HG03066 (cell line): ENCODE data around the gene RIN1.
"Not testable (repeated sequence)": the region's sequence is repeated elsewhere in the genome, so short reads cannot be mapped to it uniquely, and the experiment has no call there.

Experiments
- ATAC-seq: cut with Tn5 transposase; IDR thresholded peaks from one replicate; pipeline ENCODE4 v1.9.1; 2021; ENCODE audit warnings: low read depth; ENCODE audit not compliant: unreplicated experiment

Gene RIN1

DNA sequence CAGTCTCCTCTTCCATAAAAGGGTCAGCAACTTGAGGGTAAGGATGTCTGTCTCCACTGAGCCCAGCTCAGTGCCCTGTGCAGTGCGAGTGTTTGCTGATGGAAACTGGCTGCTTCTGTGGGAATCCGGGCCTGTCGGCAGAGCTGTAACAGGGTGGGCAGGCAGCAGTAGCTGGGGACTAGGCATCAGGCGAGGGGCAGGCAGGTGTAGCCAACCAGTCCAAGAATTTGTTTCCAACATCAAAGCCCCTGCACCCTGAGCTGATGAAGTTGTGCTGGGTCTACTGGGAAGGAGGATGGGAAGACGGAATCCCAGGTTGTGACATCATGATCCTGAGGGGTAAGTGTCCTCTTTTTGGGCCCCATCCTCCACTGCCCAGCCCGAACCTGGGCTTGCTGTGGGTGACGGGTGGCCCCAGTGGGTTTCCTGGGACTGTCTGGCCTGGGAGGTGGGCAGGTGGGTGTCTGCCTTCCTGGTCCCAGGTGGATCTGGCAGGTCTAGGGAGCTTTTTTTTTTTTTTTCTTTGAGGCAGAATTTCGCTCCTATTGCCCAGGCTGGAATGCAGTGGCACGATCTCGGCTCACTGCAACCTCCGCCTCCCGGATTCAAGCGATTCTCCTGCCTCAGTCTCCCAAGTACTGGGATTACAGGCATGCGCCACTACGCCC lies 24.3 kb upstream of the RIN1 start:
- no peak for ATAC-seq

DNA sequence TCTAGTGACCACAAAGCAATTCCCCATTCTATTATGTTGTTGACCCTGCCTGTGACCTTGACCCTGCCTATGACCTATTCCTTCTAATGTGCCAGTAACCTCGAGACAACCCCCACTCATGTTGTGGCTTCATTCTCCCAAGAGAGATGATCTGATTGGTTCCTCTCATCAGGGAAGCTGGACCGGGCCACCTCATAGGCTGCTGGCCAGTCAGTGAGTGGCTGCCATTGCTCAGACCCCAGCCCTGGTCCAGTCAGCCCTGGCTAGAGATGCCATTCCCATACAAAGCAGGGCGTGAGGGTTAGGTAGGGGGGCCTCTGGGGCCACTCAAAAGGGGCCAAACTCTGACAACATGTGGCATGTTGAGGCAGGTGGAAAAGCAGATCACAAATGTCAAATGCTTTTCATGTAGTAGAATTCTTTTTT lies 23.4 kb upstream of the RIN1 start:
- ATAC-seq, result no peak

DNA sequence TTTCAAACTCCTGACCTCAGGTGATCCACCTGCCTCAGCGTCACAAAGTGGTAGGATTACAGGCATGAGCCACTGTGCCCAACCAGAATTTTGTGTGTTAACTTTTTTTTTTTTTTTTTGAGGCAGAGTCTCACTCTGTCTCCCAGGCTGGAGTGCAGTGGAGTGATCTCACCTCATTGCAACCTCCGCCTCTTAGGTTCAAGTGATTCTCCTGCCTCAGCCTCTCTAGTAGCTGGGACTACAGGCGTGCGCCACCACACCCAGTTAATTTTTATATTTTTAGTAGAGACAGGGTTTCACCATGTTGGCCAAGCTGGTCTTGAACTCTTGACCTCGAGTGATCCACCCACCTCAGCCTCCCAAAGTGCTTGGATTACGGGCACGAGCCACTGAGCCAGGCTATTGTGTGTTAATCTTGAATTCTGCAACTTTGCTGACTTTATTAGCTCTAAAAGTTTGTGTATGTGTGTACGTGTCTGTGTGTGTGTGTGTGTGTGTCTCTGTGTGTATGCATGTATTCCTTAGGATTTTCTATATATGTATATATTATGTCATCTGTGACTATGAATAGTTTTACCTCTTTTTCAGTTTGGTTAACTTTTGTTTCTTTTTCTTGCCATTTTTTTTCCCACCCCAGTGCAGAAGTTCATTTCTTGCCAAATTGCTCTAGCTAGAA lies 14.5 kb upstream of the RIN1 start:
- ATAC-seq, result not testable (repeated sequence)

DNA sequence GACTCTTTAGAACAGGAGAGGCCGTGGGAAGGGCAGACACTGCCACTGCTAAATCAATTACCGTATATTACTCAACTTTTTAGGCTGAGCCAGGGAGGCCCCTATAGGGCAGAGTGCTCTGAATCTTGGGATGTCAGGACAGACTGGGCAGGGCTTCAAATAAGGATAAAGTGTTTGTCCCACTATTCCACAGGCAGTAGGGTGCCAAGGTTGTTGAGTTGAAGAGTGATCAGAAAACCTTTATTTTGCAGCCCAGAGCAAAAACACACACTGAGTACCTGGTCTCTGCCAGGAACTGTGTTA lies 12.8 kb upstream of the RIN1 start:
- no peak for ATAC-seq

DNA sequence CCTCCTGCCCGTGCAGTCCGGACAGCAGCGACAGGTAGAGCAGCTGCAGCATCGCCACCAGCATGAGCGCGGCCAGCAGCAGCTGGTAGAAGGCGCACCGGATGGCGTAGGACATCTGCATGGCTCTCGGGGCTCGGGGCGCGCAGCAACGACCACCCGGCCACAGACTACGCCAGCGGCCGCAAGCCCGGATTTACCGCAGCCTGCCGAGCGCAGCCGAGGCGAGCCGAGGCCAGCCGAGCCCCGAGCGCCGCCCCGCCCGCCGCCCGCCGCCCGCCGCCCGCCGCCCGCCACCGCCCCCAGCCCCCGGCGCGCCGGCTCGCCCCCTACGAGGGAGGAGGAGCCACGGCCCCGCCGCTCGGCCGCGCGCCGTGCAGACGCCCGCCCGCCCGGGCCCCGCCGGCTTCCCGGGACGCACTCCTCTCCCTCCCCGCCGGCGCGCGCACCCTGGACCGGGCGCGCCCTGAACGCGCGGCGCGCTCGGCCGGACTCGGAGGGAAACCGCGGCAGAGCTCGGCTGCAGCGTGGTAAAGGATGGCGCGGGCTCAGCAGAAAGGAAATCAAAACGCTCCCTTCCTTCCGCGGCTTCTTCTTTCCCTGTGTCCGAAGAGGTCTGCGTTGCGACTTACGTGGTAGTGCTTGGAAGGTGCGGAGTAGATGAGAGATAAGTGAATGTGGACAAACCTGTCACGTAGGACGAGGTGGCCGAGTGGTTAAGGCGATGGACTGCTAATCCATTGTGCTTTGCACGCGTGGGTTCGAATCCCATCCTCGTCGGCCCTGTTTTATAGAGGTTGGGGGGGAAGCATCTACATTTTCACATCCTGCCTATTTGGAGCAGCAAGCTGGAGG lies 11.4 kb upstream of the RIN1 start, which contains the start of gene B4GAT1:
Gene B4GAT1 (minus strand): TSS at position 205 of the 852 bp plus-strand sequence. CDS start 84 bp downstream, at position 121.
- ATAC-seq, result peak; percentile 39

DNA sequence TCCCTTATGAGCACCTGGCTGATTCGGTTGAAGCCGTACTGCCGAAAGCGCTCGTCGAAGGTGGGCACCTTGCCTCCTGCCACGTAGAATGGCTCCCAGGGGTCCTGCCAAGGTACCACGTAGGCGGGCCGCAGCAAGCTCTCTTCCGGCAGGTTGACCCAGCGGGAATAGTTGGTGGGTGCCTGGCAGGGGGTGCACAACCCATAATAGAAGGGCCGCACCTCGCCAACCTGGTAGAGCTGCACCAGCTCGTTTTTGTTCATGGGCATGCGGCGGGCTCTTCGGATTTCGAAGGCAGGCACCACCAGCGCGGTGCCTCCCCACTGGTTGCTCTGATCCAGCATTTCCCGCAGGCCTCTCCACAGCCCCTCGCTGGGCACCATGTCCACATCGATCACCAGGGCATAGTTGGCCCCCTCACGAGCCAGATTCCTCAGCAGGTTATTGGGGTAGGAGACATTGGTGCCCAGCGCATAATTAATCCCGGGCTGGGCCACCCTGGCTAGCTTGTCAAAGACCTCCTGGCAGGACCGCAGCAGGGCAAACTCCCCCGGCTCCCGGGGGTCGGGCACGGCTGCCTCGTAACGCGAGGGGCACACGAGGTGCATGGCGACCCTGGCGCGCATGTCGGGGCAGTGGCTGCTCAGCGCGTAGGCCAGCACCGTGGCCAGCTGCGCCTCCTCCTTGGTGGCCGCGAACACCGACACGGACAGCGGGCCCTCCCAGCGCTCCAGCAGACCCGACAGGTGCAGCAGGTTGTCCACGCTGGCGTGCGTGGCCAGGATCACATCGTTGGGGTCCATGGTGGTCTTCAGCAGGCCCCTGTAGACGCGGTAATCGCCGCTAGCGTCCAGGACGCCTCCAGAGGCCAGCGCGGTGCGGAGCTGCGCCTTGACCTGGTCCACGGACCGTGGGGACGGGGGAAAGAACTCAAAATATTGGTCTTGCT lies 10.5 kb upstream of the RIN1 start:
- ATAC-seq, result no peak

DNA sequence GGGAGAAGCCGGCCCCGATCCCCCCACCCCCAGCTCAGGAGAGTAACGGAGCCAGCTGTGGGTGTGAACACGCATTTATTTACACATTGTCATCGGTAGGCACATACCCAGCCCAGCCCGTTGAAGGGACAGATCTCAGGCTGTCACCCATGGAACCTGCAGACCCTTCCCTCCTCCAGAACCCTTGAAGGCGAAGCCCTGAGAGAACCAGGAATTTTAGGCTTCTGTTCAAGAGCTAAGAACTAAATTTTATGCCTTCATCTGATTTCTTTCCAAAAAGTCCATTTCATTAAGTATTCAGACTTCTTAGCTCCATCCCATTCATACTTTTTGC lies 9.0 kb upstream of the RIN1 start:
- ATAC-seq, result no peak

DNA sequence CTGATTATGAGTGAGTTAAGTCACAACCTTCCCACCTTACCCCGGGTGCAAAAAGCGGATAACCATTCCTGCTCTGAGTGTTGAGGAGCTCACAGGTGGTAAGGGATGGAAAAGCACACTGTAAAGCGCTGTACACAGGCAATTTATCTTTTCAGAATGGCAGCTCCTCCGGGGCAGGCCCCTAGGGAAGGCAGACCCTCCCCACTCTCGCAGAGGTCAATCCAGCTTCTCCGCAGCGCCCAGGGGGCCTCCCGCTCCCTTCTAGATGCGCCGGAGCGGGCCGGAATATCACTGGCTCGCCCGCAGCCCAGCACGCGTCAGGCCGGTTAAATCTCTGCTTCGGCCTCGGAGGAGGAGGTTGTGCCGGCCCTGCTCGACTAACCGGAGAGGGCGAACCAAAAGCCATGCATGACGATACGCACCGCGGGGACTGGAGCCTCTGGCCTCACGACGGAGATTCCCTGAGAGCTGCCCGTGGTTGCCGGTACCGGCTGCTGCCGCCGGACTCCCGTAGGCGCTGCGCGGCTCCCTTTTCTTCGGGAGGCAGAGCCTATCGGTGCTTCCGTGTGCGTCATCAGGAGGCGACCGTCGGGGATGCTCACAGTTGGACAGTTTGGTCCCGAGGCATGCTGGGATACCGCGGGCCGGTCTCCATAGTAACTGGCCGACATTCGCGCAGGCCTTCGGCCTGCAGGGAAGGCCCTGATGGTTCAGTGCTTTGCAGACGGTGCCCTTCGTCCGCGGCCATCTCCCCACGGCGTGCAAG lies 8.5 kb upstream of the RIN1 start, which contains the start of gene BRMS1:
Gene BRMS1 (minus strand): TSS at position 555 of the 766 bp plus-strand sequence. CDS start 2,870 bp downstream, outside the sequence.
- ATAC-seq, result peak; percentile 56

DNA sequence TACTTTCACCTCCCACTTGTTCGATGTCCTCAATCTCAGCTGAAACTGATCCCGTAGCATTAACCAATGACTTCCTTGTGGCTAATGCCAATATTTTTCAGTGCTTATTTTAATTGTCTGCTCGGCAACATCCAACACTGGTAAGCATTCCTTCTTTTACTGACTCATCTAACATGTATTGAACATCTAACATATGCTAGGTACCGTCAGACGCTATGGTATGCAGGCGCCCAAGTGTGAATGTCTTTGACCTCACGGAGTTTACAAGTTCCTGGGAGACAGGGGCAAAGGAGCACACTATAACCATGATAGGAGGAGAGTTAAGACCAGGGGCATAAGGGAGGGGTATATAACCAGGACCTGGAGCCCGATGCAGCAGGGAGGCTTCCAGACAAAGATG lies 6.9 kb upstream of the RIN1 start:
- no peak for ATAC-seq

DNA sequence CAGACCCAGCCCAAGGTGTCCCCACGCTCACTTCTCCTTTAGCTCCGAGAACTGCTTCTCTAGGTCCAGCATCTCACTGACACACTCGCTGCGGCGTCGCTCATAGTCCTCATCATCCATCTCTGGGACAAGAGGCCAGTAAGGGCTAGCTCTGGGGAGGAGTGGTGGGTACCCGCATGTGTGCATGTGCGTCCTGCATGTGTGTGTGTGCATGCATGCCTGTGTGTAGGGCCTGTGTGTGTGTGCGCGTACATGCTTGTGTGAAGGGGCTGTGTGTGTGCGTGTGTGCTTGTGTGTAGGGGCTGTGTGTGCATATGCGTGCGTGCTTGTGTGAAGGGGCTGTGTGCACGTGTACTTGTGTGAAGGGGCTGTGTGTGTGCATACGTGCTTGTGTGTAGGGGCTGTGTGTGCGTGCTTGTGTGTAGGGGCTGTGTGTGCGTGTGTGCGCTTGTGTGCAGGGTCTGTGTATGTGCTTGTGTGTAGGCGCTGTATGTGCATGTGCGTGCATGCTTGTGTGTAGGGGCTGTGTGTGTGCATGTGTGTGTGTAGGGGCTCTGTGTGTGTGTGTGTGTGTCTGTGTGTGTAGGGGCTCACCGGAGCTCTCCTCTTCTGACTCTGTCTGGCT lies 5.4 kb upstream of the RIN1 start:
- ATAC-seq, result no peak

DNA sequence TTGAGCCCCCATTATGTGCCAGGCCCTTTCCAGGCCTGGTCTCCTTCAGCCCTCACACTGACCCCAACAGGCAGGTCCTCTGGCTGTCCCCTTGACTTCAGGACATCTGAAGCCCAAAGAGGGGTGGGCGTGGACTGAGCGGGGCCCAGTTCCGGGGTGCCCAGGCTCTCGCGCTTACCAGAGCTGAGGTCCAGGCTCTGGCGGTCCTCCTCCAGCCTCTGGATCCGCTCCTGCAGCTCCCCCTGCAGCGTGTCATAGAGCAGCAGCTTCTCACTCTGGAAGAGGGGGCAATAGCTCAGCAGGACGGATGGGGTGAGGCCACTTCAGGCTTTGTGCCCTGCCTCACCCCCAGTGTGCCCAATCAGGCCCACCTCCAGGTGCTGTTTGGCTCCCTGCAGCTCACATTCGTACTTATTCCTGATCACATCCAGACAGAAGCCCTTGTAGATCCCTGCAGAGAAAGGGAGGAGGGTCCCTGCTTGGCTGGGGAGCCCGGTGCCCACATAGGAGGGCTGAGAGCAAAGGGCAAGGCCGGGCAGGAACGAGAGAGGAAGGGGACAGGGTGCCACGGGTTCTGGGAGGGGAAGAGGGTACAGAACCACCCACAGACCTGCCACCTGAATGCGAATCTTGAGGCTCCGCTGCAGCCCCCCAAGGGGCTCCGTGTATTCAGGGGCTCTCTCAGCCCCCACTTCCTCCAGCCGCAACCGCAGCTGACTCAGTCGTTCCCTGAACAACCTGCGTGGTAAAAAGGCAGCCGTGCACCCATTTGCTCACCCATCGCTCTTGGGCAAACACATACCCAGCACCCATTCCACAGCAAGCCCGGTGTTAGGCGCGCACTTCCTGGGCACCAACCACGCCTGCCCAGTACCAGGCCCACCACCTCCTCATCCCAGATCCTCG lies 4.6 kb upstream of the RIN1 start:
- ATAC-seq, result no peak

DNA sequence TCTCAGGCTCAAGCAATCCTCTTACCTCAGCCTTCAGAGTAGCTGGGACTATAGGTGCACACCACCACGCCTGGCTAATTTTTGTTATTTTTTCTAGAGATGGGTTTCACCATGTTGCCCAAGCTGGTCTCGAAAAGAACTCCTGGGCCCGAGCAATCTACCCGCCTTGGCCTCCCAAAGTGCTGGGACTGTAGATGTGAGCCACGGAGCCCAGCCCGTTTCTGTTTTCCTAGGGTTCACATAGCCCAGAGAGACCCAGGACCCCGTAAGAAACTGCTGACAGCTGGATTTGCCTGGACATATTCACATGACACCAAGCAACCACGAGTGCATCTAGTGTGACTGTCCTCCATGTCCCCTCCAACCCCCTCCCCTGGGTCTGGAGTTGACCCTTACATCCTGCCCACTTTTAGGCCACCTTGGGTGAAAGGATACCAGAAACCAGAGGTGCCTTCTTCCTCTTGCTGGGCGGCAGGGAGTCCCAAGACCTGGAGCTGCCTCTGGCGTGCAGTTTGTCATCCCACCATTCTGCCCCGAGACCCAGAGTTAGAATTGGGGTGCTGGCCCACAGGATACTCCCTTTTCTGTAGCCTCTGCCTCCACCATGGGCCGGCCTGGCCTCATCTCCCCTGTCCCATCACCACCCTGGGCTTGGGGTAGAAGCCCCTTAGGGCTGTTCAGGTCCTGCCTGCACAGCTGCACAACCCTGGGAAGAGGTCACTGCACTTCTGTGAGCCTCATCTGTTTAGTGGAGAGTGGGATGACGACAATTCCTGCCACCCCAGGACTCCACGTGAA lies 3.7 kb upstream of the RIN1 start:
- ATAC-seq, result no peak

DNA sequence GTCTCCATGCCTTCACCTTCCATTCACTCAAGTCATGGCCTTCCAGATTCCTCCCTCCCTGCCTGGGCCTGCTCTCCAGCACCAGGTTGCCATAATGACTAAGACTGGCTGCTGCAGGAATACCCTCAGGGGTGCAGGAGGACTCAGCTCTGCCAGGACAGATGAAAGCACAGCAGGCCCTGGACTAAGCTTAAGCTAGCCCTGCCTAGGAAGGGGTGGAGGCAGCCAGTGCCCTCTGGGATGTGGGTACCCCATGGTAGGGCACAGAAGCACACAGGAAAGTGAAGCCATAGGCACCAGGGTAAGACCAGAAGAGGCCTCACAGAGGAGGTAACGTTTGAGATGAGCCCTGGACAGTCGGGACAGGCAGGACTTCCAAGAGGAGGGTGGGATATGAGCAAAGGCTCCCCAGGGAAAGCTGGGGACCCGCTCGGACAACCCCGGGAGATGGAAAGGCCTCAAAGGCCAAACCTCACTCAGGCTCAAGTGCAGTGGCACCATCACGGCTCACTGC lies 3.0 kb upstream of the RIN1 start:
- ATAC-seq, result no peak

DNA sequence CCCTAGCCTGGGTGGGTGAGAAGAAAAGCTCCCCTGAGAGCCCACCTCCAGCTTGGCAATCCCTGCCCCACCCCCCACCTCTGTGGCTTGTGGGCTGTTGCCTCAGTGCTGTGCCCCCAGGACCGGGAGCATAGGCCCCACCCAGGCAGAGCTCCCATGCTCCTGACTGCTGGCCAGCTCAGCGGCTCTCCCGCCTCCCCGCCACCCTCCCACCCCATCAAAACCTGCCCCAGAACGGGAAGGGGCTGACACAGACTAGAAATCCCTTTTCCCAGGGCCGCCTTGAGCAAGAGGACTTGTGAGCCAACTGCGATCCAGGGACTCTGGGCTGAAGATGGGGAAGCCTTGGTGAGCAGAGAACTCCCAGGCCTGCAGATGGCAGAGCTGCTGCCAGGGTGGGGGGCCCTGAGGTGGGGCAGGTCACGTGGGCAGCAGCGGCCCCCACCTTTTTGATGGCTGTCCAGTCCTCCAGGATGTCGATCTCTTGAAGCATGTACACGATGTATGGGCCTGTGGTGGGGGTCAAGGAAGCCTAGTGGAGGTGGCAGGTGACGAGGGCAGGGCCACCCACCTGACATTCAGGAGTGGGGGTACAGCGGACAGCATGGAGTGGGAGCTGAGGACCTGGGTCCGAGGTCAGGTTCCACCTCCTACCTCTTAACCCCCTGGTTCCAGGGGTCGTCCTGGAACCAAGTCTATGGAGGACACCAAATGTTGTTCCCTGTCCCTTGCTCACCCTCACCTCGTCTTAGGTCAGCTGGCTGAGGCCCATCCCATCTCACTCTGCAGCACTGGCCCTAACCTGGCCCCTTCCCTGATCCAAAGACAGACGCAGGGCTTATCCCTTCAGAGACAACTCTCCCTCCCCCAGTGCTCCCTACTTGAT lies 2.3 kb upstream of the RIN1 start:
- ATAC-seq, result no peak

DNA sequence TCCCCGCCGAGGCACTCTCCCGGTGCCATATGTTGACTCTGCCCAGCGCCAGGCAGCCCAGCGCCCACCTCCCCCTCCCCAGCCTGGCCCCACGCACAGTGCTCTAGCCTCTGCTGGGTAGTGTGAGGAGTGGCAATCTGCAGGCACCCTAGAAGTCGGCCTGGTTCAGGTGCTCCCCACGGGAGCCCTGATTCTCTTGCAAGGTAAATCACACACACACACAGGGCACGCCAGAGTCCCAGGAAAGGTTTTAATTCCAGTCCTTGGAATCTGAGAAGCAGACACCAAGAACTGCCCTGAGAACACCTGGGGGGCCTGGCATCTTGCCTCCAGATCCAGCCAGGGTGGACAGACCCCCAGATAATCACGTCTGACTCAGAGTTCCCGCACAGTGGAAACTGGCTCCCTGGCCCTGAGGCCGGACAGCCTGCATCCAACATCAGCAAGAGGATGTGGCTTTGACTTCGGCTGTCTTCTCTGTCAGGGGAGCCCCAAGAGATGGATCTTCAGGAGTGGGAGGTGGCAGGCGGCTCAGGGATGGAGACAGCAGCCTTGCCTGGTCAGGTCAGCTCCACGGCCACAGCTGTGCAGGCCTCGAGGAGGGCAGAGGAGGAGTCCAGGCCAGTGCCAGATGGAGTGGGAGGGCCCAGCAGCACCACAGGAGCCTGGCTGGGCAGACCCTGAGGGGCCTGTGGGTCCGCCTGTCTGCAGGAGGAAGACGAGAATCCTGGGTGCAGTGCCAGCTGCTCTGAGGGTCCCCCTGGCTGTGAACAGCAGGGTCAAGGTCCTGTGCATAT lies 1.1 kb upstream of the RIN1 start:
- ATAC-seq, result no peak
